ENCODE data around the gene BACH1. TPM values are rescaled to one million over a fixed set of nuclear protein-coding genes. Genes with fewer than 3 reads are reported as not detected.

The BACH1 gene
- total and polyA plus RNA-seq, 2 experiments from 2014 or later: 23.9 to 52.7 TPM

DNA sequence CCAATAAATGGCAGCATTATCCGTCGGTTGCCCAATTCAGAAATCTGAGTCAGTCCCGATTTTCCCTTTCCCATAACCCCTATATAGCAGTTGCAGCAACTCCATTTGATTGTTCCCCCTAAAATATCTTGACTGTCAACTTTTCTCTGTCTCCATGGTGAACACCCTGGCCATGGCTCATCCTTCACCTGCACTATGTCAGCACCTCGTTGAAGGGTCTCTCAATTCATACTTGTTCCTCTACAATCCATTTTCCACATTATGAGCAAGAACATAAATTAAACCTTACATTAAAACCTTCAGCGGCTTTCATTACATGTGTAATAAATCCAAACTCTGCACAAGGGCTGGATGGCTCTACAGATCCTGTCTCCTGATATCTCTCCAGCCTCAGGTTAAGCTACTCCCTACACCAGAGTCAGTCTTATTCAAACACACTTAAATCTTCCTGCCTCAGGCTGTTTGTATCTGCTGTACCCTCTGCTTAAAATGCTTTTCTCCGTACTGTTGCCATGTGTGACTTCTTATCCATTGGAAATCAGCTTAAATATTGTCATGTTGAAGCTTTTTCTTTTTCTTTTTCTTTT is 87.3 kb downstream of the BACH1 start:
- H3K4me1 ChIP-seq (ENCODE audit: insufficient read depth): peaks cover 10% of the 10 kb centered on the region; the same call in 1 of the 2 replicates
- H4K20me1 ChIP-seq (ENCODE audit: insufficient read depth): no peaks in the 10 kb centered on the region
- H3K4me3 ChIP-seq: no peak overlapping the region
- in situ Hi-C loops (cut with MboI): no loop called here
- no peak overlapping the region for H3K9ac ChIP-seq
- no peak overlapping the region for H2AFZ ChIP-seq
- H3K9me3 ChIP-seq (ENCODE audit: low read depth): no peaks in the 10 kb centered on the region
- TF ChIP-seq EZH2phosphoT487 (IDR thresholded peaks at IDR 0.05; ENCODE audit: insufficient read depth, low read depth): no peak
- TF ChIP-seq EZH2 (IDR thresholded peaks at IDR 0.05; ENCODE audit: insufficient read depth, poor library complexity, severe bottlenecking): no peak
- no peak overlapping the region for H3K27ac ChIP-seq
- WGBS, 2 experiments (ENCODE audit: low coverage in 1 of 2, low lambda C conversion rate in 2 of 2, missing lambda C conversion rate in 2 of 2): 77 to 78% methylated on average over 6 of the region's 6 CpGs
- H3K27me3 ChIP-seq (replicated peaks; ENCODE audit: insufficient read depth): no peaks in the 10 kb centered on the region
- no peak for DNase-seq
- no peaks in the 10 kb centered on the region for H3K36me3 ChIP-seq (ENCODE audit: low read depth)
- no peaks in the 10 kb centered on the region for H3K79me2 ChIP-seq (ENCODE audit: insufficient read depth)
- no peaks in the 10 kb centered on the region; the same call in 1 of the 2 replicates for H3K9me2 ChIP-seq (ENCODE audit: insufficient read depth)
- 0 out of 2 replicates have a peak, but pooled peaks cover 6% of the 10 kb centered on the region for H3F3A ChIP-seq (ENCODE audit: insufficient read depth)
- H3K4me2 ChIP-seq (ENCODE audit: unreplicated experiment): no peak overlapping the region

DNA sequence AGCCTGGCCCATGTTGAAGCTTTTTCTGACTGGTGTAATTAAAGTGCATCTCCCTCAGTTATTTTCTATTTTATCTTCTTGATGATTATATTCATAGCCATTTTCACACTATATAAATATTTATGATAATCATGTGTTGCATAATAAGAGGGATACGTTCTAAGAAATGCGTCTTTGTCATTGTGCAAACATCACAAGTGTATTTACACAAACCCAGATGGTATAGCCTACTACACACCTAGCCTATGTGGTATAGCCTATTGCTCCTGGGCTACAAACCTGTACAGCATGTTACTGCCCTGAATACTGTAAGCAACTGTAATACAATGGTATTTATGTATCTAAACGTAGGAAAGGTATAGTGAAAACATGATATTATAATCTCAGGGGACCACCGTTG is 88.1 kb downstream of the BACH1 start:
- in situ Hi-C loops (cut with MboI): no loop called here
- Histone ChIP-seq H3K9me2 (ENCODE audit: insufficient read depth) (no peaks in the 10 kb centered on the region; the same call in 1 of the 2 replicates), H2AFZ (no peak overlapping the region), H3K79me2 (ENCODE audit: insufficient read depth) (no peaks in the 10 kb centered on the region), H3K27ac (no peak overlapping the region), H3K4me2 (ENCODE audit: unreplicated experiment) (no peak overlapping the region), H3K9ac (no peak overlapping the region), H3K36me3 (ENCODE audit: low read depth) (no peaks in the 10 kb centered on the region), H3K27me3 (replicated peaks; ENCODE audit: insufficient read depth) (no peaks in the 10 kb centered on the region), H3K4me3 (no peak overlapping the region), H3F3A (ENCODE audit: insufficient read depth) (no peaks in the 10 kb centered on the region), H3K4me1 (ENCODE audit: insufficient read depth) (peaks cover 6% of the 10 kb centered on the region; the same call in 1 of the 2 replicates), H3K9me3 (ENCODE audit: low read depth) (no peaks in the 10 kb centered on the region), H4K20me1 (ENCODE audit: insufficient read depth) (no peaks in the 10 kb centered on the region)
- WGBS, 2 experiments (ENCODE audit: low coverage in 1 of 2, low lambda C conversion rate in 2 of 2, missing lambda C conversion rate in 2 of 2): 91% methylated on average over 4 of the region's 4 CpGs
- no peak for TF ChIP-seq EZH2 (IDR thresholded peaks at IDR 0.05; ENCODE audit: insufficient read depth, poor library complexity, severe bottlenecking)
- TF ChIP-seq EZH2phosphoT487 (IDR thresholded peaks at IDR 0.05; ENCODE audit: insufficient read depth, low read depth): no peak
- DNase-seq: no peak

DNA sequence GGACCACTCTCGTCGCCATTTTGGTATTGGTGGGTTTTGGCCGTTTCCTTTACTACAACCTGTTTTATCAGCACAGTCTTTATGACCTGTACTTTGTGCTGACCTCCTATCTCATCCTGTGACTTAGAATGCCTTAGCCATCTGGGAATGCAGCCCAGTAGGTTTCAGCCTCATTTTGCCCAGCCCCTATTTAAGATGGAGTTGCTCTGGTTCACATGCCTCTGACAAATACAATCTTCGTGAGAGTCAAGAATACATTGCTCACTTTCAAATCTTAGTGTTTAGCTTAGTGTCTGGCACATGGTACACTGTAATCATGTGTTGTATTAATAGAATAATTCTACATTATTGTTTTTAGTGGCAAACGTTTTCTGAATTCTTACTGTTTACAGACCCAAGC is 88.9 kb downstream of the BACH1 start:
- Histone ChIP-seq H3K4me2 (ENCODE audit: unreplicated experiment) (no peak overlapping the region), H3K27ac (no peak overlapping the region), H3K79me2 (ENCODE audit: insufficient read depth) (no peaks in the 10 kb centered on the region), H3K4me3 (no peak overlapping the region), H3F3A (ENCODE audit: insufficient read depth) (no peaks in the 10 kb centered on the region), H3K9me3 (ENCODE audit: low read depth) (no peaks in the 10 kb centered on the region), H4K20me1 (ENCODE audit: insufficient read depth) (no peaks in the 10 kb centered on the region), H3K9ac (no peak overlapping the region), H3K36me3 (ENCODE audit: low read depth) (no peaks in the 10 kb centered on the region), H3K4me1 (ENCODE audit: insufficient read depth) (no peaks in the 10 kb centered on the region), H3K27me3 (replicated peaks; ENCODE audit: insufficient read depth) (no peaks in the 10 kb centered on the region), H3K9me2 (ENCODE audit: insufficient read depth) (no peaks in the 10 kb centered on the region; the same call in 1 of the 2 replicates), H2AFZ (no peak overlapping the region)
- 97% methylated on average over 5 of the region's 5 CpGs for WGBS, 2 experiments (ENCODE audit: low coverage in 1 of 2, low lambda C conversion rate in 2 of 2, missing lambda C conversion rate in 2 of 2)
- in situ Hi-C loops (cut with MboI): no loop called here
- DNase-seq: no peak
- TF ChIP-seq EZH2 (IDR thresholded peaks at IDR 0.05; ENCODE audit: insufficient read depth, poor library complexity, severe bottlenecking) (no peak), EZH2phosphoT487 (IDR thresholded peaks at IDR 0.05; ENCODE audit: insufficient read depth, low read depth) (no peak)

DNA sequence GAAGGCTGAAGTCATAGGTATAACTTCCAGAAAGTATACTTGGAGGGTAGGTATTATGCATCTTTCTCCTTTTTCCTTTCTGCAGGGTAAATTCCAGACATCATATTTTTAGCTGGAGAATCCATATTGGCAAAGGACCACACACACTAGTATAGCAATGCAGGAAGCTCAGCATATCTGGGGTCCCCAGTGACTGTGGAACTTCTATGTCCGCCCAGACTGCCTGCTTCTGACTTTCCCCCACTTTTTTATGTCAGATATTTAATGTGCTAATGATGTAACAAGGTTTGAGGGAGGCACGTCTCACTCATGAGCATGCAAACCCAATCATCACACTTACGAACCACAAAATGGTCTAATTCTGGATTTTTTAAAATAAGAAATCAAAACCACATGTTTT is 90.4 kb downstream of the BACH1 start:
- no peaks in the 10 kb centered on the region for H3K9me3 ChIP-seq (ENCODE audit: low read depth)
- no peaks in the 10 kb centered on the region for H3K27me3 ChIP-seq (replicated peaks; ENCODE audit: insufficient read depth)
- DNase-seq: no peak
- no peak for TF ChIP-seq EZH2phosphoT487 (IDR thresholded peaks at IDR 0.05; ENCODE audit: insufficient read depth, low read depth)
- no peak for TF ChIP-seq EZH2 (IDR thresholded peaks at IDR 0.05; ENCODE audit: insufficient read depth, poor library complexity, severe bottlenecking)
- H3K4me1 ChIP-seq (ENCODE audit: insufficient read depth): no peaks in the 10 kb centered on the region
- in situ Hi-C loops (cut with MboI): no loop called here
- no peak overlapping the region for H2AFZ ChIP-seq
- H3F3A ChIP-seq (ENCODE audit: insufficient read depth): no peaks in the 10 kb centered on the region
- no peaks in the 10 kb centered on the region; the same call in 1 of the 2 replicates for H3K9me2 ChIP-seq (ENCODE audit: insufficient read depth)
- no peak overlapping the region for H3K4me2 ChIP-seq (ENCODE audit: unreplicated experiment)
- no peak overlapping the region for H3K4me3 ChIP-seq
- H3K9ac ChIP-seq: no peak overlapping the region
- 63 to 79% methylated on average over 3 of the region's 3 CpGs for WGBS, 2 experiments (ENCODE audit: low coverage in 1 of 2, low lambda C conversion rate in 2 of 2, missing lambda C conversion rate in 2 of 2)
- H3K79me2 ChIP-seq (ENCODE audit: insufficient read depth): no peaks in the 10 kb centered on the region
- H3K27ac ChIP-seq: no peak overlapping the region
- H4K20me1 ChIP-seq (ENCODE audit: insufficient read depth): no peaks in the 10 kb centered on the region
- H3K36me3 ChIP-seq (ENCODE audit: low read depth): no peaks in the 10 kb centered on the region
